Uterus (tissue), 4 donors: Measurements from ENCODE around the gene GOLGA6L9. TPM values are rescaled to one million over a fixed set of nuclear protein-coding genes. Genes with fewer than 3 reads are reported as not detected.
"Not testable (repeated sequence)": the region's sequence is repeated elsewhere in the genome, so short reads cannot be mapped to it uniquely, and the experiment has no call there.

Experiments used
- DNase-seq, 2 donors: peaks; one replicate each; pipeline ENCODE4 v3.0.0-alpha.2; 2019 to 2020
- H3K27ac ChIP-seq, 2 donors: fragments of 200-600 bp; sonication (generic); 1 replicate in 1 of 2; 2 replicates in 1 of 2; pipeline ENCODE4 v1.5.1; 2016 to 2018
- H3K27me3 ChIP-seq, 2 donors: fragments of 200-600 bp; sonication (generic); one replicate each; pipeline ENCODE4 v1.5.1; 2018 to 2019; ENCODE audit warnings: control low read depth in 1 of 2
- H3K36me3 ChIP-seq, 2 donors: fragments of 200-600 bp; sonication (generic); one replicate each; pipeline ENCODE4 v1.5.1; 2019; ENCODE audit warnings: control low read depth in 1 of 2
- H3K4me1 ChIP-seq, 2 donors: fragments of 200-600 bp; sonication (generic); one replicate each; pipeline ENCODE4 v1.5.1; 2018 to 2019; ENCODE audit warnings: control low read depth in 1 of 2
- H3K4me3 ChIP-seq, 2 donors: fragments of 200-600 bp; sonication (generic); 1 replicate in 1 of 2; 2 replicates in 1 of 2; pipeline ENCODE4 v1.5.1; 2018 to 2019; ENCODE audit warnings: mild to moderate bottlenecking in 1 of 2
- H3K9me3 ChIP-seq, 2 donors: fragments of 200-600 bp; sonication (generic); one replicate each; pipeline ENCODE4 v1.5.1; 2019; ENCODE audit warnings: control low read depth in 1 of 2
- intact Hi-C: fragments of 100-400 bp; cut with DNase I; formaldehyde crosslinking; loops from one replicate; pipeline ENCODE4 v1.15.1; 2023; ENCODE audit warnings: low total_unique reads
- small RNA-seq: library from RNA; depleted of rRNA; stranded (forward); fragments of <200 nt; gene quantifications from one replicate; pipeline ENCODE3, GENCODE V24; 2016
- total RNA-seq, 4 donors: library from RNA; depleted of rRNA in 3 of 4; stranded (reverse); fragments of >200 nt in 3 of 4; gene quantifications; one replicate each; pipeline versions ENCODE4 v1.1.0 to v1.2.4, GENCODE V29; 2014 to 2023
- TF ChIP-seq, protein P1 (sequence below), 4 experiments: fragments of 200-600 bp in 2 of 4; fragments of 450-650 bp in 2 of 4; sonication (generic) in 2 of 4; IDR thresholded peaks; one replicate each; pipeline ENCODE4 v1.5.1; 2016 to 2019; ENCODE audit warnings: antibody characterized with exemption in 4 of 4, mild to moderate bottlenecking in 2 of 4, moderate library complexity in 1 of 4
- donor health status: DM: yes; HTN: yes; CAD: no.

The GOLGA6L9 gene
- total RNA-seq, 4 donors from 2014 or later: 2.6 to 6.6 (median 4.3) TPM

DNA sequence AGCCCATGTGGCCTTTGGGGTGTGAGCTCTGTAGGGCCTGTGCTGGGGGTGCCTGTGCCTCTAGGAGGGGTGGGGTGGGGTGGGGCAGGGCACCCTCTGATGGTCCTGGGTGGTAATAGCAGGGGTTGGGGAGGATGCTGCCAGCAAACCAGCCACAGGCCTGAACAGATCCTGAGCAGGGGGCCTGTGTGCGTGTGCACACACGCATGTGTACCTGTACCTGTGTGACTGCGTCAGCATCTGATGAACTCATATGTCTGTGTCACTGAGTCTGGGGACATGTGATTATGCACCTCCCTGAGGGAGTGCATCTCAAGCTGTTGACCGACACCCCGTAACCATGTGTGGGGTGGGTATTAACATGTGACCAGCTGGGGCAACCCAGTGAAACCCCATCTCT, 36.0 kb downstream of the GOLGA6L9 start:
- H3K36me3 ChIP-seq, H3K27me3 ChIP-seq, intact Hi-C loops, DNase-seq, H3K4me1 ChIP-seq, H3K4me3 ChIP-seq, H3K27ac ChIP-seq, H3K9me3 ChIP-seq: not testable (repeated sequence)

DNA sequence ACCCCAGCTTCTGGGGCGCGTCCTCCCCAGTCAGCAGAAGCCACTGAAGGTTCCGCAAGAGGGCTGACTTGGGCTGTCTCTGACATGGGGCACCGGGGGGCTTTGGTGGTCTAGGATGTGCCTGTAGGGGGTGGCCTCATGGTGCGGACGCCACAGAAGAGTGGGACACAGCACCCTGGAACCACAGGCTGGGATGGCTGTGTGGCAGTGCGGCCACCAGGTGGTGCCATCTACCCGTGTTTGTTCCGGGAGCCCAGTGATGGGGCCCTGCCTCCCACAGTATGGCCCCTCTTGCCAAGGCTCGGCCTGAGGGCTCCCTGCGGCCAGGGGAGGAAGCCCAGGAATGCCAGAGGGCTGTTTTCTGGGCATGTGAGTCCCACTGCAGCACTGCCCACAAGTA, 38.6 kb downstream of the GOLGA6L9 start:
- H3K9me3 ChIP-seq, H3K27me3 ChIP-seq, H3K36me3 ChIP-seq, DNase-seq, H3K4me1 ChIP-seq, H3K27ac ChIP-seq, H3K4me3 ChIP-seq, intact Hi-C loops: not testable (repeated sequence)
- TF ChIP-seq, protein P1, sequence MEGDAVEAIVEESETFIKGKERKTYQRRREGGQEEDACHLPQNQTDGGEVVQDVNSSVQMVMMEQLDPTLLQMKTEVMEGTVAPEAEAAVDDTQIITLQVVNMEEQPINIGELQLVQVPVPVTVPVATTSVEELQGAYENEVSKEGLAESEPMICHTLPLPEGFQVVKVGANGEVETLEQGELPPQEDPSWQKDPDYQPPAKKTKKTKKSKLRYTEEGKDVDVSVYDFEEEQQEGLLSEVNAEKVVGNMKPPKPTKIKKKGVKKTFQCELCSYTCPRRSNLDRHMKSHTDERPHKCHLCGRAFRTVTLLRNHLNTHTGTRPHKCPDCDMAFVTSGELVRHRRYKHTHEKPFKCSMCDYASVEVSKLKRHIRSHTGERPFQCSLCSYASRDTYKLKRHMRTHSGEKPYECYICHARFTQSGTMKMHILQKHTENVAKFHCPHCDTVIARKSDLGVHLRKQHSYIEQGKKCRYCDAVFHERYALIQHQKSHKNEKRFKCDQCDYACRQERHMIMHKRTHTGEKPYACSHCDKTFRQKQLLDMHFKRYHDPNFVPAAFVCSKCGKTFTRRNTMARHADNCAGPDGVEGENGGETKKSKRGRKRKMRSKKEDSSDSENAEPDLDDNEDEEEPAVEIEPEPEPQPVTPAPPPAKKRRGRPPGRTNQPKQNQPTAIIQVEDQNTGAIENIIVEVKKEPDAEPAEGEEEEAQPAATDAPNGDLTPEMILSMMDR (IDR thresholded peaks at IDR 0.05): peak in 1 of 4 experiments; percentile 25

DNA sequence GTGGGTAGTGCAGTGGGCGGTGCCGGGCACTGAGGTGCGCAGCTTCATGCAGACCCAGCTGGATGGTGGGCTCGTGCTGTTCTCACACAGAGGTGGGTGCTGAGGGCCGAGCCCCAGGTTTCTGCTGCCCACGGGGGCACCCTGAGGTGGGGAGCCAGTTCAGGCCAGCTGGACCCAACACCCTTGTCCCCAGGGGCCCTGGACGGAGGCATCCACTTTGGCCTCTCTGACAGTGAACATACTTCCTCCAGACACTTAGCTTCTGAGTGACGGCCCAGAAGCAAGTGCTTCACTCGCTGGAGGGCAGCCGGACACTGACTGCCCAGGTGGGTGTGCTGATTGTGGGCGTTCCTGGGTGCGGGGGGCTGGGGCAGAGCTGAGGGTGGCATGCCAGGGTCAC, 39.8 kb downstream of the GOLGA6L9 start:
- intact Hi-C loops, H3K9me3 ChIP-seq, H3K4me3 ChIP-seq, H3K27me3 ChIP-seq, H3K36me3 ChIP-seq, DNase-seq, H3K4me1 ChIP-seq, H3K27ac ChIP-seq: not testable (repeated sequence)

DNA sequence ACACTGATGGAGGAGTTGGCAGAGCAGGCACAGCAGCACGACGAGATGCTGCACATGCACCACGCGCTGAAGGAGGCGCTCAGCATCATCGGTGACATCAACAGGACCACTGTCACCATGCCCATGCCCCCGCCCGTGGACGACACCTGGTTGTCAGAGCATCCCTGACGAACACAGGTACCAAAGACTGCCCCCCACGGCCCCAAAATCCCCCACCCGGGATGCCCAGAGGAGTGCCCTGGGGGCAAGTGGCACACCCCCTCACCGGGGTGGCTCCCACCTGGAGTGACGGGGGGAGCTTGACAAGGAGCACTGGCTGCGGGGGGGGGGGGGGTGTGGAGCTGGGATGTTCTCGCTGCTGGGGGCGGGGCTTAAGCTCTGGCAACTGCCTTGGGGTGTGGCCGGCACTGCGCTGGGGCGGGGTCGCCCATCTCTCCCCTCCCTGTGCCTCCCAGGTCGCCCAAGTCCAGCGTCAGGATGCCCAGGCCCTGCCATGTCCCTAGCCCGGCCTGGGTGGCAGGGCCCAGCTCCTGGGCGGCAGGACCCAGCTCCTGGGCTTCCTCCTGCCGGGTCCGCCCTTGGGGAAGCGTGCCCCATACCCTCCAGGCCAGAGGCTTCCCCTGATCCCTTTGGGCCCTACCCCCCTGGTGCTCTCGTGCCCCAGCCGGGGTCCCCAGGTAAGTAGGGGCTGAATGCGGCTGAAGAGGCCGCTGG, 42.8 kb downstream of the GOLGA6L9 start:
- H3K36me3 ChIP-seq, H3K4me1 ChIP-seq, intact Hi-C loops, H3K4me3 ChIP-seq, H3K27ac ChIP-seq, H3K27me3 ChIP-seq, DNase-seq, H3K9me3 ChIP-seq: not testable (repeated sequence)

DNA sequence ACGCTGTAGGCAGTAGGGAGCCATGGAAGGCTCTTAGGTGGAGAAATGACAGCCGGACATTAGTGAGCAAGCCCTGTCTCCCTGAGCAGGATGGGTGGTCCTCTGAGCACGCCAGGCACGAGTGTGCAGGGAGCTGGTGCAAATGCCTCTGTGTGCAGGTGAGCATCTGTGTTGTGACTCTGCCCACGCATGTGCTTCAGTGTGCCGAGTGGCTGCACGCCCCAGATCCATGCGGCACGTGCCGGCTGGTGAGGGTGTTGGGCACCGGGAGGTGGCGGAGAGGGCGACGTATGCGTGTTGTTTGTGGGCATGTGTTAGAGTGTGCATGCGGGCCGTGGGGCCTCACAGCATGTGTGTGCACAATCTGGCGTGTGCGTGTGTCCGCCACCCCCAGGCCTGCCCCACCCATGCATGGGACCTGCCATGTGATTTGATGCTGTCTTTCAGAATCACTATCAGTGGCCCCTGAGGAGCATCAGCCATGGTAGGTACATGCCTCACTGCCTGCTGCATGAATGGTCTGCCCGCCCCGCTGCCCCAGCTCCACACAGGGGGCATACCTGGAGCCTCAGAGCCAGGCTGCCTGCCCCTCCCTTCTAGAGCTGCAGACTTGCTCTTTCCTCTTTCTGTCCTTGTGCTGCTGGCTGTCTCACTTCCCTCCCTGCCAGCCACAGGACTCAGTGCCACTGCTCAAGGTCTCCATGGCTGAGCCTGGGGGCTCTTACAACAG, 45.1 kb downstream of the GOLGA6L9 start:
- H3K36me3 ChIP-seq, H3K9me3 ChIP-seq, H3K27me3 ChIP-seq, DNase-seq, H3K4me1 ChIP-seq, intact Hi-C loops, H3K27ac ChIP-seq, H3K4me3 ChIP-seq: not testable (repeated sequence)

DNA sequence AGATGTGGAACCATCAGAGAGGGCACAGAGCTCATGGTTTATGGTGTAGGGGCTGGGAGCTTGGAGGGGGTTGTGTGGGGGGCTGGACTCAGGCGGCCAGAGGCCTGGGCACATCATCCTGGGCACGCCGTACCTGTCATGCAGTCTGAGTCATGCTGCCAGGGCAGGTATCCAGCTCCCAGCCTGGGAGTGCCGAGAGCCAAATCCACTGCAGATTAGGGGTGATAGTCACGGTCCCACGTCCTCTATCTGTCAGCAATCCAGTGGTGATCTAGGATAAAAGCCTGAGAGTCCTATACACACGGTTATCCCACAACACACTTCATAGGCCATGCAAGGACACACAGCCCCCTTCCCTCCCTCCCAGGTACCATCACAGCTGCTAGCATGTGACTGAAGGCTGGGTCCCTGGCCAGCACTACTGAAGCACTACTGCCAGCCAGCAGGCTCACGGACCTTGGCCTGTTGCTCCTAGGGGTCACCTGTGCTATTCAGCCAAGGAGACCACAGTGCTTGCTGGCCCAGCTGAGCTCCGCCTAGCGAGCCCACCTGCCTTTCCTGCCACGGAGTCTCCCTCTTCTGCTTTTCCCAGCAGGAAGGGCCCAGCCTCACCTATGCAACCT, 45.8 kb downstream of the GOLGA6L9 start:
- not testable (repeated sequence) for DNase-seq, H3K9me3 ChIP-seq

DNA sequence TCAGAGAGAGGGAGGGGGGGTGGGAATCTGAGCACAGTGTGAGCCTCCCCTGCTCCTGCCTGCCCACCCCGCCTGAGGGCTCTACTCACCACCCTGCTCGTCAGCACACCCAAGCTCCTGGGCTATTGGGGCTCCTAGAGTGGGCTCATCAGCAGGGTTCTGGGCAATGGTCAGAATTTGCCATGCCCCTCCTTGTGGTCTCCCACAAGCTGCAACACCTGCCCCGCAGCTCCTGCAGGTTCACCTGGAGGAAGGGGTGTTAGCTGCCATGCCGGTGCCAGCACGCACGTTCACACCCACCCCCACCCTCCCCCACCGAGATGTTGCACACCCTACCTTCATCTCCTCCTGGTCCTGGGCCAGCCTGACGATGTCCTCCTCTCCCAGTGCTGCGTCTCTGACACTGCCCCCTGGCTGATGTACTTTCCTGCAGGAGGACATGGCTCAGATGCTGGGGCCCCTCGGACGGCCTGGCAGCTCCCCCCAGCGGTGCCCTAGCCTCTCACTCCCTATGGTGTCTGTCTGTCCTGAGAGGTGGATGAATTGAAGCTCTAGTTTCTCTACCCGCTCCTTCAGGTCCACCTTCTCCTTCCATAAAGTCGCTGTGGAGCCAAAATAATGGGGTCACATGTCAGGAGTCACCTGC, 47.2 kb downstream of the GOLGA6L9 start:
- DNase-seq, H3K27me3 ChIP-seq, H3K4me1 ChIP-seq, H3K27ac ChIP-seq, intact Hi-C loops, H3K36me3 ChIP-seq, H3K9me3 ChIP-seq, H3K4me3 ChIP-seq: not testable (repeated sequence)

More for the DNA sequence above, 45.8 kb downstream of the GOLGA6L9 start:
- intact Hi-C loops, H3K36me3 ChIP-seq, H3K4me3 ChIP-seq, H3K27ac ChIP-seq, H3K4me1 ChIP-seq, H3K27me3 ChIP-seq: not testable (repeated sequence)

DNA sequence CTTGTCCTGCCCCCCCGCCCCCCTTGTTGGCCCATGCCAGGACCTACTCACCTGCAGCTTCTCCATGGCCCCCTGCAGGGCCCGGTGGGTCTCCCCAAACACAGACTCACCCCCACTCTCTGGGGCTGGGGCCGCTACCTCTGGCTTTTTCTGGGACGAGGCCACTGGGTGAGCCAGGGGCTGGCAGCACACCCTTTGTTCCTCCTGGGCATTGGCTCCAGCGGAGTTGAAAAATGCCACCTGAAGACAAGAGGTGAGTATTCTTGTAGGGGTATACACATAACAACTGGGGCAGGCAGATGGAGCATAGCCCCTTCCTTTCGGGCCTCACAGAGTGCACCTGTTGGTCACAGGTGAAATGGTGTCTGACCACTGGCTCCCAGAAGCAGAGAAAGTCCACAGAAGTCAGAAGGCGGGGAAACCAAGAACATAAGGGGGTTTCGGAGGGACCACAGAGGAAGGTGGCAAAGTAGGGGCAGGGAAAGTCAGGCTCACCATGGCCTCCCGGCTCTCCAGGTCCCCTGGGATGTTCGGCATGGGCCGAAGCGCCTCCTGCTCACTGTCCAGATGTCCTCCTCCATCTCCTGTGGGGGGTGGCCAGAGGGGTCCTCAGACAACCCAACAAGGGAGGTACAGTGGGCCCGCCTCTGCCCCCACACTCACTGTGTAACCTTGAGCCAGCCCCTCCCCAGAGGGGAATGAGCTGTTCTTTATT, 47.9 kb downstream of the GOLGA6L9 start:
- DNase-seq, H3K27me3 ChIP-seq, H3K4me3 ChIP-seq, intact Hi-C loops, H3K9me3 ChIP-seq, H3K27ac ChIP-seq, H3K36me3 ChIP-seq, H3K4me1 ChIP-seq: not testable (repeated sequence)

Small RNA genes within 50 kb of the gene (small RNA-seq; reads per million reads assigned to genes)
- gene AC245033.3: not detected

Other genes starting within 250 kb of the GOLGA6L9 start
- 10 to 100 TPM in 3 of 4 donors, 1 to 10 TPM in 1; 2.8 to 28.3 (median 16.0) TPM for gene EFL1, start 167.1 kb upstream of the GOLGA6L9 start, total RNA-seq
- gene SAXO2, start 167.0 kb upstream of the GOLGA6L9 start, total RNA-seq: 10 to 100 TPM in 2 of 4 donors, under 1 TPM in 2; 0.26 to 10.4 (median 5.2) TPM
- gene GOLGA6L10, start 80.3 kb upstream of the GOLGA6L9 start, total RNA-seq: 1 to 10 TPM in 2 of 4 donors, under 1 TPM in 2; under 0.01 to 6.2 (median 1.5) TPM
- 1,000 to 10,000 TPM in 3 of 4 donors, 100 to 1,000 TPM in 1; 754 to 4,808 (median 3,201) TPM for gene RPS17, start 110.6 kb downstream of the GOLGA6L9 start, total RNA-seq
- gene CPEB1, start 217.5 kb downstream of the GOLGA6L9 start, total RNA-seq: 10 to 100 TPM in 1 of 4 donors, 1 to 10 TPM in 2, under 1 TPM in 1; 0.77 to 14.1 (median 2.9) TPM